Sigmoid colon (tissue), 7 donors: ENCODE data around the gene LDHA. TPM values are rescaled to one million over a fixed set of nuclear protein-coding genes. Genes with fewer than 3 reads are reported as not detected.

Experiments used
- DNase-seq: peaks from one replicate; pipeline ENCODE4 v3.0.0-alpha.2; 2019
- H3K27ac ChIP-seq, 4 donors: fragments of 200-600 bp; sonication (generic); one replicate each; pipeline ENCODE4 v1.5.1; 2016 to 2019; ENCODE audit warnings: mild to moderate bottlenecking in 1 of 4
- H3K27me3 ChIP-seq, 3 donors: fragments of 200-600 bp; sonication (generic); one replicate each; pipeline ENCODE4 v1.5.1; 2019; ENCODE audit warnings: mild to moderate bottlenecking in 1 of 3
- H3K36me3 ChIP-seq, 4 donors: fragments of 200-600 bp; sonication (generic); one replicate each; pipeline ENCODE4 v1.5.1; 2016 to 2019
- H3K4me1 ChIP-seq, 4 donors: fragments of 200-600 bp; sonication (generic); one replicate each; pipeline ENCODE4 v1.5.1; 2017 to 2019
- H3K4me3 ChIP-seq, 4 donors: fragments of 200-600 bp; sonication (generic); one replicate each; pipeline ENCODE4 v1.5.1; 2017 to 2019; ENCODE audit warnings: mild to moderate bottlenecking in 2 of 4, moderate library complexity in 1 of 4
- H3K9me3 ChIP-seq, 4 donors: fragments of 200-600 bp in 3 of 4; sonication (generic) in 3 of 4; one replicate each; pipeline versions ENCODE4 v1.5.1 to v1.6.1; 2013 to 2019
- EP300 ChIP-seq, 4 donors: sonication (generic); formaldehyde crosslinking; IDR thresholded peaks; one replicate each; pipeline ENCODE4 v1.6.1; 2017; ENCODE audit warnings: antibody characterized with exemption in 4 of 4
- POLR2A ChIP-seq, 2 donors: fragments of 450-650 bp; IDR thresholded peaks; one replicate each; pipeline ENCODE4 v1.6.1; 2016; ENCODE audit warnings: antibody characterized with exemption in 2 of 2, mild to moderate bottlenecking in 2 of 2, moderate library complexity in 2 of 2
- POLR2AphosphoS5 ChIP-seq, 4 donors: sonication (generic); formaldehyde crosslinking; IDR thresholded peaks; one replicate each; pipeline ENCODE4 v1.6.1; 2017; ENCODE audit warnings: antibody characterized with exemption in 4 of 4
- WGBS, 2 donors: extraction: QIAGEN DNeasy Blood & Tissue Kit; methylation state at CpG; one replicate each; pipeline ENCODE4 v1.1.7; 2013; 5-methylcytosine and 5-hydroxymethylcytosine counted together
- intact Hi-C: fragments of 100-400 bp; cut with DNase I; formaldehyde crosslinking; loops from one replicate; pipeline ENCODE4 v1.15.1; 2023
- polyA plus RNA-seq, 3 donors: library from polyadenylated mRNA; stranded (reverse); fragments of 200-250 nt; gene quantifications; one replicate each; pipeline ENCODE4 v1.2.3, GENCODE V29; 2013
- total RNA-seq, 4 donors: library from RNA; depleted of rRNA; stranded (reverse); fragments of >200 nt; gene quantifications; one replicate each; pipeline ENCODE4 v1.1.0, GENCODE V29; 2016
- TF ChIP-seq, protein P1 (sequence below), 4 experiments: fragments of 450-650 bp in 3 of 4; fragments of 200-600 bp in 1 of 4; IDR thresholded peaks; one replicate each; pipeline ENCODE4 v1.5.1; 2016 to 2019; ENCODE audit warnings: antibody characterized with exemption in 4 of 4, mild to moderate bottlenecking in 3 of 4, moderate library complexity in 2 of 4
- donor health status: healthy with polysubstance abuse.
- donor health status: Bipolar disorder and iron deficiency.
- donor health status: healthy.

The LDHA gene
- total and polyA plus RNA-seq, 7 donors, result 326 to 668 (median 503) TPM

- Histone ChIP-seq H3K4me3 (no peak overlapping the region), H3K9me3 (no peaks in the 10 kb centered on the region), H3K27me3 (no peaks in the 10 kb centered on the region), H3K27ac (no peak overlapping the region), H3K4me1 (no peaks in the 10 kb centered on the region), H3K36me3 (peaks cover 0 to 40% (median 20%) of the 10 kb centered on the region in 4 donors)
- intact Hi-C loops, result no loop called here
- DNase-seq, result no peak
- TF ChIP-seq POLR2A (IDR thresholded peaks at IDR 0.05) (no peak), EP300 (IDR thresholded peaks at IDR 0.05) (no peak), POLR2AphosphoS5 (IDR thresholded peaks at IDR 0.05) (no peak)
- TF ChIP-seq, protein P1, sequence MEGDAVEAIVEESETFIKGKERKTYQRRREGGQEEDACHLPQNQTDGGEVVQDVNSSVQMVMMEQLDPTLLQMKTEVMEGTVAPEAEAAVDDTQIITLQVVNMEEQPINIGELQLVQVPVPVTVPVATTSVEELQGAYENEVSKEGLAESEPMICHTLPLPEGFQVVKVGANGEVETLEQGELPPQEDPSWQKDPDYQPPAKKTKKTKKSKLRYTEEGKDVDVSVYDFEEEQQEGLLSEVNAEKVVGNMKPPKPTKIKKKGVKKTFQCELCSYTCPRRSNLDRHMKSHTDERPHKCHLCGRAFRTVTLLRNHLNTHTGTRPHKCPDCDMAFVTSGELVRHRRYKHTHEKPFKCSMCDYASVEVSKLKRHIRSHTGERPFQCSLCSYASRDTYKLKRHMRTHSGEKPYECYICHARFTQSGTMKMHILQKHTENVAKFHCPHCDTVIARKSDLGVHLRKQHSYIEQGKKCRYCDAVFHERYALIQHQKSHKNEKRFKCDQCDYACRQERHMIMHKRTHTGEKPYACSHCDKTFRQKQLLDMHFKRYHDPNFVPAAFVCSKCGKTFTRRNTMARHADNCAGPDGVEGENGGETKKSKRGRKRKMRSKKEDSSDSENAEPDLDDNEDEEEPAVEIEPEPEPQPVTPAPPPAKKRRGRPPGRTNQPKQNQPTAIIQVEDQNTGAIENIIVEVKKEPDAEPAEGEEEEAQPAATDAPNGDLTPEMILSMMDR (IDR thresholded peaks at IDR 0.05), result no peak
- 62 to 67% methylated on average over 2 of the region's 2 CpGs for WGBS, 2 donors
These were observed 26.1 kb upstream of the LDHA start for GRCh38 chr11:18368221-18368620.

GRCh38 chr11:18369398-18369797 lies 25.0 kb upstream of the LDHA start:
- intact Hi-C loops, result no loop called here
- TF ChIP-seq POLR2A (IDR thresholded peaks at IDR 0.05) (no peak), EP300 (IDR thresholded peaks at IDR 0.05) (no peak), POLR2AphosphoS5 (IDR thresholded peaks at IDR 0.05) (no peak)
- TF ChIP-seq, protein P1 (IDR thresholded peaks at IDR 0.05), result no peak
- WGBS, 2 donors, result 75 to 81% methylated on average over 2 of the region's 2 CpGs
- no peak overlapping the region for H3K4me3 ChIP-seq
- H3K27me3 ChIP-seq, result no peaks in the 10 kb centered on the region
- H3K36me3 ChIP-seq, result peaks cover 0 to 28% (median 16%) of the 10 kb centered on the region in 4 donors
- no peak overlapping the region for H3K27ac ChIP-seq
- H3K4me1 ChIP-seq, result no peaks in the 10 kb centered on the region
- no peaks in the 10 kb centered on the region for H3K9me3 ChIP-seq
- DNase-seq, result no peak

- H3K36me3 ChIP-seq, result peaks cover 0 to 12% (median 4%) of the 10 kb centered on the region in 4 donors
- TF ChIP-seq, protein P1 (IDR thresholded peaks at IDR 0.05), result no peak
- TF ChIP-seq POLR2A (IDR thresholded peaks at IDR 0.05) (no peak), EP300 (IDR thresholded peaks at IDR 0.05) (no peak)
- H3K4me1 ChIP-seq, result no peaks in the 10 kb centered on the region
- 81 to 91% methylated on average over 2 of the region's 2 CpGs for WGBS, 2 donors
- no peaks in the 10 kb centered on the region for H3K27me3 ChIP-seq
- H3K4me3 ChIP-seq, result no peak overlapping the region
- no peak overlapping the region for H3K27ac ChIP-seq
- no peaks in the 10 kb centered on the region for H3K9me3 ChIP-seq
- intact Hi-C loops, result no loop called here
- DNase-seq, result no peak
These were observed 23.1 kb upstream of the LDHA start for GRCh38 chr11:18371279-18371678.

GRCh38 chr11:18372201-18372600 lies 22.2 kb upstream of the LDHA start:
- no peak for TF ChIP-seq EP300 (IDR thresholded peaks at IDR 0.05)
- TF ChIP-seq POLR2AphosphoS5 (IDR thresholded peaks at IDR 0.05), result no peak
- TF ChIP-seq POLR2A (IDR thresholded peaks at IDR 0.05), result no peak
- TF ChIP-seq, protein P1 (IDR thresholded peaks at IDR 0.05), result no peak
- H3K27me3 ChIP-seq, result no peaks in the 10 kb centered on the region
- H3K9me3 ChIP-seq, result no peaks in the 10 kb centered on the region
- intact Hi-C loops, result no loop called here
- no peak for DNase-seq
- WGBS, 2 donors, result 95 to 97% methylated on average over 2 of the region's 2 CpGs
- no peak overlapping the region for H3K27ac ChIP-seq
- no peaks in the 10 kb centered on the region for H3K4me1 ChIP-seq
- H3K36me3 ChIP-seq, result peaks cover 0 to 3% (median under 1%) of the 10 kb centered on the region in 4 donors
- H3K4me3 ChIP-seq, result no peak overlapping the region

GRCh38 chr11:18374956-18375355 lies 19.4 kb upstream of the LDHA start:
- no peaks in the 10 kb centered on the region for H3K27me3 ChIP-seq
- TF ChIP-seq POLR2A (IDR thresholded peaks at IDR 0.05), result no peak
- no peak for TF ChIP-seq POLR2AphosphoS5 (IDR thresholded peaks at IDR 0.05)
- TF ChIP-seq EP300 (IDR thresholded peaks at IDR 0.05), result no peak
- TF ChIP-seq, protein P1 (IDR thresholded peaks at IDR 0.05), result no peak
- no peaks in the 10 kb centered on the region for H3K36me3 ChIP-seq
- no peak overlapping the region for H3K27ac ChIP-seq
- intact Hi-C loops, result no loop called here
- 92 to 94% methylated on average over 2 of the region's 2 CpGs for WGBS, 2 donors
- no peaks in the 10 kb centered on the region for H3K4me1 ChIP-seq
- H3K9me3 ChIP-seq, result no peaks in the 10 kb centered on the region
- DNase-seq, result no peak
- H3K4me3 ChIP-seq, result no peak overlapping the region
